NB4 (cell line): ENCODE measurements around the gene GBP7.

Source experiments
- TF ChIP-seq, protein P1 (sequence below): IDR thresholded peaks from 2 replicates; pipeline ENCODE4 v1.6.1; 2011; ENCODE audit warnings: low read depth, low read length
- TF ChIP-seq, protein P2 (sequence below): IDR thresholded peaks from one replicate; pipeline ENCODE4 v1.5.1; 2012; ENCODE audit warnings: low read depth, low read length

DNA sequence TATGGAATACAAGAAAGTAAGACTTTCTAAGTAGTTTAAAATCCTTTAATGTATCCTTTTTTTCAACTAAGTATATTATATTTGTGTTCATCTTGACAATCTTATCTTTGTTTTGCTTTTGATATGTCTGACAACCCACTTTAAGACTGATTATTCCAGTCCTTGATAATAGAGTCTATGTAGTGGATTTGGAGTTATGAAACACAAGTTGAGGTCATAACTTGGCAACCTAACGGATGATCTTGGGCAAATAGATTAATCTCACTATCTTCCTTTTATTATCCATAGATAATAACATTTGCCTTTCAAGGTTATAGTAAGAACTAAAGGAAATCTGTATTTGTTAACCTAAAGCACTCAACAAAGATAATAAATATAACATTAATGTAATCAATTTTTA is 45.1 kb downstream of the GBP7 start:
- TF ChIP-seq, protein P1, sequence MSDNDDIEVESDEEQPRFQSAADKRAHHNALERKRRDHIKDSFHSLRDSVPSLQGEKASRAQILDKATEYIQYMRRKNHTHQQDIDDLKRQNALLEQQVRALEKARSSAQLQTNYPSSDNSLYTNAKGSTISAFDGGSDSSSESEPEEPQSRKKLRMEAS, result no peak
- TF ChIP-seq, protein P2, sequence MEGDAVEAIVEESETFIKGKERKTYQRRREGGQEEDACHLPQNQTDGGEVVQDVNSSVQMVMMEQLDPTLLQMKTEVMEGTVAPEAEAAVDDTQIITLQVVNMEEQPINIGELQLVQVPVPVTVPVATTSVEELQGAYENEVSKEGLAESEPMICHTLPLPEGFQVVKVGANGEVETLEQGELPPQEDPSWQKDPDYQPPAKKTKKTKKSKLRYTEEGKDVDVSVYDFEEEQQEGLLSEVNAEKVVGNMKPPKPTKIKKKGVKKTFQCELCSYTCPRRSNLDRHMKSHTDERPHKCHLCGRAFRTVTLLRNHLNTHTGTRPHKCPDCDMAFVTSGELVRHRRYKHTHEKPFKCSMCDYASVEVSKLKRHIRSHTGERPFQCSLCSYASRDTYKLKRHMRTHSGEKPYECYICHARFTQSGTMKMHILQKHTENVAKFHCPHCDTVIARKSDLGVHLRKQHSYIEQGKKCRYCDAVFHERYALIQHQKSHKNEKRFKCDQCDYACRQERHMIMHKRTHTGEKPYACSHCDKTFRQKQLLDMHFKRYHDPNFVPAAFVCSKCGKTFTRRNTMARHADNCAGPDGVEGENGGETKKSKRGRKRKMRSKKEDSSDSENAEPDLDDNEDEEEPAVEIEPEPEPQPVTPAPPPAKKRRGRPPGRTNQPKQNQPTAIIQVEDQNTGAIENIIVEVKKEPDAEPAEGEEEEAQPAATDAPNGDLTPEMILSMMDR, result no peak
